Vagina (tissue), 2 donors: Measurements from ENCODE around the gene ZNF407.

Experiments
- POLR2A ChIP-seq, 2 donors: fragments of 450-650 bp; IDR thresholded peaks; one replicate each; pipeline ENCODE4 v1.6.1; 2017; ENCODE audit warnings: antibody characterized with exemption in 2 of 2, mild to moderate bottlenecking in 2 of 2, moderate library complexity in 2 of 2
- POLR2AphosphoS5 ChIP-seq, 2 donors: sonication (generic); formaldehyde crosslinking; IDR thresholded peaks; one replicate each; pipeline ENCODE4 v1.9.0; 2017; ENCODE audit warnings: antibody characterized with exemption in 2 of 2, mild to moderate bottlenecking in 2 of 2, low read depth in 1 of 2; ENCODE audit not compliant: insufficient read depth in 1 of 2
- TF ChIP-seq, protein P1 (sequence below), 3 experiments: fragments of 450-650 bp in 2 of 3; fragments of 200-600 bp in 1 of 3; sonication (generic) in 1 of 3; IDR thresholded peaks; one replicate each; pipeline ENCODE4 v1.5.1; 2017 to 2019; ENCODE audit warnings: antibody characterized with exemption in 3 of 3, mild to moderate bottlenecking in 2 of 3, moderate library complexity in 2 of 3

DNA sequence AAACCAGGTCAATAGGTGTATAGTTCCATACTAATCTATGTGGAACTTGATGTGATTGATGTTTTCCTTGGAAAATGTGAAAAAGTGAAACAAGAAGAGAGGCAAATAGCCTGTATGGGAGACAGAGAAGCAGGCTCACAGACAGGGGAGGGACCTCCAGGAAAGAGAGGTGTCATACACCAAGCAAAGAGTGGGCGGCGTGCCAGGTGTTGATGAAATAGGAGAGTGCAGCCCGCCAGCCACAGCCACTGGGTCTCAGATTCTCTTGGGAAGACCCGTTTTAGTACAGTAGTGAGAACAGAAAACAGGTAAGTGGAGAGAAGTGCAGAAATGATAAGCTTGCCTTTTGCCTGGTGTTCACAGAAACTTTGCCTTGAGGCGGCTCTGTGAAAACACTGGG lies 301.9 kb downstream of the ZNF407 start:
- TF ChIP-seq POLR2A (IDR thresholded peaks at IDR 0.05) (no peak), POLR2AphosphoS5 (IDR thresholded peaks at IDR 0.05; ENCODE audit: insufficient read depth in 1 of 2, low read depth in 1 of 2) (no peak)
- TF ChIP-seq, protein P1, sequence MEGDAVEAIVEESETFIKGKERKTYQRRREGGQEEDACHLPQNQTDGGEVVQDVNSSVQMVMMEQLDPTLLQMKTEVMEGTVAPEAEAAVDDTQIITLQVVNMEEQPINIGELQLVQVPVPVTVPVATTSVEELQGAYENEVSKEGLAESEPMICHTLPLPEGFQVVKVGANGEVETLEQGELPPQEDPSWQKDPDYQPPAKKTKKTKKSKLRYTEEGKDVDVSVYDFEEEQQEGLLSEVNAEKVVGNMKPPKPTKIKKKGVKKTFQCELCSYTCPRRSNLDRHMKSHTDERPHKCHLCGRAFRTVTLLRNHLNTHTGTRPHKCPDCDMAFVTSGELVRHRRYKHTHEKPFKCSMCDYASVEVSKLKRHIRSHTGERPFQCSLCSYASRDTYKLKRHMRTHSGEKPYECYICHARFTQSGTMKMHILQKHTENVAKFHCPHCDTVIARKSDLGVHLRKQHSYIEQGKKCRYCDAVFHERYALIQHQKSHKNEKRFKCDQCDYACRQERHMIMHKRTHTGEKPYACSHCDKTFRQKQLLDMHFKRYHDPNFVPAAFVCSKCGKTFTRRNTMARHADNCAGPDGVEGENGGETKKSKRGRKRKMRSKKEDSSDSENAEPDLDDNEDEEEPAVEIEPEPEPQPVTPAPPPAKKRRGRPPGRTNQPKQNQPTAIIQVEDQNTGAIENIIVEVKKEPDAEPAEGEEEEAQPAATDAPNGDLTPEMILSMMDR (IDR thresholded peaks at IDR 0.05), result no peak
